ENCODE measurements around the gene CRYBG2.
"Not testable (repeated sequence)": the region's sequence is repeated elsewhere in the genome, so short reads cannot be mapped to it uniquely, and the experiment has no call there.

GRCh38 chr1:26374361-26374760 lies 20.4 kb upstream of the CRYBG2 start:
- TF ChIP-seq CTCF, POLR2A, EP300 (IDR thresholded peaks at IDR 0.05): not testable (repeated sequence)

Data from tibial nerve (tissue), 4 donors.